GM23338 (cell line): Measurements from ENCODE around the gene ZBTB3. TPM values are rescaled to one million over a fixed set of nuclear protein-coding genes. Genes with fewer than 3 reads are reported as not detected.

Source experiments
- ATAC-seq: fragments of 200-7000 bp; cut with Tn5 transposase; 3 replicates; pipeline ENCODE4 v1.9.1; 2020
- DNase-seq: peaks from one replicate; pipeline ENCODE4 v3.0.0-alpha.2; 2015; ENCODE audit warnings: low spot score
- H2AFZ ChIP-seq: fragments of 200-600 bp; sonication (generic); 2 replicates; pipeline ENCODE4 v1.8.0; 2016; ENCODE audit warnings: antibody characterized with exemption, mild to moderate bottlenecking, moderate library complexity
- H3F3A ChIP-seq: fragments of 200-600 bp; sonication (generic); replicated peaks from 2 replicates; pipeline ENCODE4 v1.8.0; 2017; ENCODE audit warnings: antibody characterized with exemption, mixed run types, low read depth
- H3K27ac ChIP-seq: fragments of 200-600 bp; sonication (generic); 2 replicates; pipeline ENCODE4 v1.6.1; 2016; ENCODE audit warnings: low read depth
- H3K27me3 ChIP-seq: fragments of 200-600 bp; sonication (generic); 2 replicates; pipeline ENCODE4 v1.8.0; 2016; ENCODE audit warnings: mild to moderate bottlenecking, mixed run types, moderate library complexity; ENCODE audit not compliant: insufficient read depth
- H3K36me3 ChIP-seq: fragments of 200-600 bp; sonication (generic); 2 replicates; pipeline ENCODE4 v1.8.0; 2016; ENCODE audit warnings: mild to moderate bottlenecking; ENCODE audit not compliant: insufficient read depth
- H3K4me1 ChIP-seq: fragments of 200-600 bp; sonication (generic); 2 replicates; pipeline ENCODE4 v1.8.0; 2016; ENCODE audit warnings: mild to moderate bottlenecking, moderate library complexity; ENCODE audit not compliant: insufficient read depth
- H3K4me2 ChIP-seq: fragments of 200-600 bp; sonication (generic); 2 replicates; pipeline ENCODE4 v1.7.1; 2017; ENCODE audit warnings: mixed run types
- H3K4me3 ChIP-seq: fragments of 200-600 bp; sonication (generic); 2 replicates; pipeline ENCODE4 v1.6.1; 2016; ENCODE audit warnings: mixed run types
- H3K79me2 ChIP-seq: fragments of 200-600 bp; sonication (generic); replicated peaks from 2 replicates; pipeline ENCODE4 v1.8.0; 2017; ENCODE audit warnings: mild to moderate bottlenecking; ENCODE audit not compliant: insufficient read depth
- H3K9me2 ChIP-seq: fragments of 200-600 bp; sonication (generic); 2 replicates; pipeline ENCODE4 v1.8.0; 2017; ENCODE audit not compliant: insufficient read depth
- H4K20me1 ChIP-seq: fragments of 200-600 bp; sonication (generic); replicated peaks from 2 replicates; pipeline ENCODE4 v1.8.0; 2017; ENCODE audit warnings: mild to moderate bottlenecking; ENCODE audit not compliant: insufficient read depth
- H3K27ac Mint-ChIP-seq: 2 replicates; pipeline ENCODE4 v1.8.0; 2020; ENCODE audit warnings: inconsistent platforms, mild to moderate bottlenecking, moderate library complexity, mixed read lengths
- H3K27me3 Mint-ChIP-seq: 3 replicates; pipeline ENCODE4 v1.8.0; 2022; ENCODE audit warnings: low read depth, mild to moderate bottlenecking, moderate library complexity, mixed read lengths, inconsistent platforms; ENCODE audit not compliant: insufficient read depth, poor library complexity
- H3K36me3 Mint-ChIP-seq: 3 replicates; pipeline ENCODE4 v1.8.0; 2021; ENCODE audit warnings: low read depth, mild to moderate bottlenecking, inconsistent platforms, moderate library complexity, mixed read lengths
- H3K4me1 Mint-ChIP-seq: 3 replicates; pipeline ENCODE4 v1.8.0; 2020; ENCODE audit warnings: mild to moderate bottlenecking, inconsistent platforms, mixed read lengths
- H3K4me3 Mint-ChIP-seq: 3 replicates; pipeline ENCODE4 v1.8.0; 2021; ENCODE audit warnings: moderate library complexity, mild to moderate bottlenecking, inconsistent platforms, mixed read lengths
- H3K9me3 Mint-ChIP-seq: 3 replicates; pipeline ENCODE4 v1.8.0; 2020; ENCODE audit warnings: moderate library complexity, mild to moderate bottlenecking, inconsistent platforms, mixed read lengths
- EZH2 ChIP-seq: fragments of 200-600 bp; sonication (generic); IDR thresholded peaks from one replicate; pipeline ENCODE4 v1.8.0; 2017; ENCODE audit warnings: antibody characterized with exemption, mild to moderate bottlenecking, low read depth; ENCODE audit not compliant: unreplicated experiment
- EZH2phosphoT487 ChIP-seq: fragments of 200-600 bp; sonication (generic); IDR thresholded peaks from one replicate; pipeline ENCODE4 v1.8.1; 2018; ENCODE audit warnings: antibody characterized with exemption; ENCODE audit not compliant: unreplicated experiment
- JUNB ChIP-seq: IDR thresholded peaks from one replicate; pipeline ENCODE4 v1.6.1; 2016; ENCODE audit warnings: antibody characterized with exemption; ENCODE audit not compliant: unreplicated experiment
- NANOG ChIP-seq: IDR thresholded peaks from 2 replicates; pipeline ENCODE4 v1.6.1; 2016; ENCODE audit warnings: antibody characterized with exemption, borderline replicate concordance
- REST ChIP-seq: IDR thresholded peaks from one replicate; pipeline ENCODE4 v1.6.1; 2018; ENCODE audit warnings: antibody characterized with exemption; ENCODE audit not compliant: unreplicated experiment
- STAT1 ChIP-seq: IDR thresholded peaks from one replicate; pipeline ENCODE4 v1.6.1; 2016; ENCODE audit warnings: antibody characterized with exemption; ENCODE audit not compliant: unreplicated experiment
- ZNF331 ChIP-seq: fragments of 250-450 bp; sonication (Bioruptor Pico); IDR thresholded peaks from 2 replicates; pipeline ENCODE4 v1.5.0; 2020; ENCODE audit warnings: low read depth, mild to moderate bottlenecking, moderate library complexity
- polyA plus RNA-seq: library from polyadenylated mRNA; unstranded; fragments of >200 nt; fragmentation: Nextera tagmentation; extraction: Ambion mirVana; gene quantifications from 2 replicates; pipeline ENCODE4 v1.2.1, GENCODE V29; 2016
- total RNA-seq: library from RNA; depleted of rRNA; stranded (reverse); fragments of >200 nt; shearing (Covaris generic); gene quantifications from 2 replicates; pipeline ENCODE4 v1.2.3, GENCODE V29; 2014
- TF ChIP-seq, protein P1 (sequence below), 2 experiments: fragments of 200-600 bp in 1 of 2; sonication (generic) in 1 of 2; conservative IDR thresholded peaks; 2 replicates each; pipeline versions ENCODE4 v1.5.1 to v1.6.1; 2016 to 2017; ENCODE audit warnings: antibody characterized with exemption in 2 of 2, low read depth in 2 of 2, mild to moderate bottlenecking in 2 of 2, moderate library complexity in 1 of 2
- TF ChIP-seq, protein P2 (sequence below): fragments of 250-450 bp; sonication (Bioruptor Pico); IDR thresholded peaks from 2 replicates; pipeline ENCODE4 v1.5.0; 2020; ENCODE audit warnings: mild to moderate bottlenecking, moderate library complexity

The ZBTB3 gene
- total and polyA plus RNA-seq, 2 experiments from 2014 or later: 47.8 to 82.6 TPM

- TF ChIP-seq REST (no peak), EZH2 (no peak), NANOG (no peak), STAT1 (no peak)
- TF ChIP-seq, protein P1, sequence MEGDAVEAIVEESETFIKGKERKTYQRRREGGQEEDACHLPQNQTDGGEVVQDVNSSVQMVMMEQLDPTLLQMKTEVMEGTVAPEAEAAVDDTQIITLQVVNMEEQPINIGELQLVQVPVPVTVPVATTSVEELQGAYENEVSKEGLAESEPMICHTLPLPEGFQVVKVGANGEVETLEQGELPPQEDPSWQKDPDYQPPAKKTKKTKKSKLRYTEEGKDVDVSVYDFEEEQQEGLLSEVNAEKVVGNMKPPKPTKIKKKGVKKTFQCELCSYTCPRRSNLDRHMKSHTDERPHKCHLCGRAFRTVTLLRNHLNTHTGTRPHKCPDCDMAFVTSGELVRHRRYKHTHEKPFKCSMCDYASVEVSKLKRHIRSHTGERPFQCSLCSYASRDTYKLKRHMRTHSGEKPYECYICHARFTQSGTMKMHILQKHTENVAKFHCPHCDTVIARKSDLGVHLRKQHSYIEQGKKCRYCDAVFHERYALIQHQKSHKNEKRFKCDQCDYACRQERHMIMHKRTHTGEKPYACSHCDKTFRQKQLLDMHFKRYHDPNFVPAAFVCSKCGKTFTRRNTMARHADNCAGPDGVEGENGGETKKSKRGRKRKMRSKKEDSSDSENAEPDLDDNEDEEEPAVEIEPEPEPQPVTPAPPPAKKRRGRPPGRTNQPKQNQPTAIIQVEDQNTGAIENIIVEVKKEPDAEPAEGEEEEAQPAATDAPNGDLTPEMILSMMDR (conservative IDR thresholded peaks at IDR 0.05; ENCODE audit: low read depth in 2 of 2): no peak
Observed at GRCh38 chr11:62747475-62748160, 6.3 kb downstream of the ZBTB3 start (continued).

DNA sequence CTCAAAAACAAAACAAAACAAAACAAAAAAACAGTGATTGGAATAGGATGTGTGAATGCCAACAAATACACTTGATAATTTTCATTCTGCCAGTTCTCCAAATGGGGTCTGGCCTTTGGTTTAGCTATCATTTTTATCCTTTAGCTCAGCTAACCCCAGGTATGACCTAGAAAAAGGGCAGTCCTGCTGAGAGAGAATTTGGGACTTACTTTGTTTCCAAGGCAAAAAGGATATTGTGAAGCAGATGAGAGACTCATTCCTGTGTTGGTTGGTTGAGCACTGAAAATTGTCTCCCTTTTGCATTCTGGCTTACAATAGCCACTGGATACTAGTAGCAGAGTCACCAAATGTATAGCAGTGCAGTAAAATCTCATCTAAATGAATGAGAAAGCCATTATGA, 16.8 kb downstream of the ZBTB3 start:
- Histone ChIP-seq H4K20me1 (peaks cover 6% of the 10 kb centered on the region), H3K27ac (peak overlapping the region; percentile 20; the same call in 1 of the 2 replicates), H3F3A (peaks cover 13% of the 10 kb centered on the region; the same call in 1 of the 2 replicates), H3K4me2 (no peak overlapping the region), H3K4me1 (no peaks in the 10 kb centered on the region), H3K36me3 (peaks cover 19% of the 10 kb centered on the region), H3K79me2 (0 out of 2 replicates have a peak, but pooled peaks cover 7% of the 10 kb centered on the region), H3K4me3 (no peak overlapping the region), H2AFZ (no peak overlapping the region), H3K27me3 (no peaks in the 10 kb centered on the region), H3K9me2 (no peaks in the 10 kb centered on the region)
- H3K36me3 Mint-ChIP-seq: peaks cover 40% of the 10 kb centered on the region
- no peak overlapping the region for H3K4me3 Mint-ChIP-seq
- no peak overlapping the region for H3K27ac Mint-ChIP-seq
- ATAC-seq: no peak
- peaks cover 9% of the 10 kb centered on the region for H3K27me3 Mint-ChIP-seq
- no peaks in the 10 kb centered on the region for H3K4me1 Mint-ChIP-seq
- H3K9me3 Mint-ChIP-seq: no peaks in the 10 kb centered on the region
- DNase-seq: no peak
- TF ChIP-seq ZNF331 (CRISPR knock-in tag) (no peak), JUNB (no peak), EZH2phosphoT487 (no peak), NANOG (no peak)
- TF ChIP-seq, protein P2, sequence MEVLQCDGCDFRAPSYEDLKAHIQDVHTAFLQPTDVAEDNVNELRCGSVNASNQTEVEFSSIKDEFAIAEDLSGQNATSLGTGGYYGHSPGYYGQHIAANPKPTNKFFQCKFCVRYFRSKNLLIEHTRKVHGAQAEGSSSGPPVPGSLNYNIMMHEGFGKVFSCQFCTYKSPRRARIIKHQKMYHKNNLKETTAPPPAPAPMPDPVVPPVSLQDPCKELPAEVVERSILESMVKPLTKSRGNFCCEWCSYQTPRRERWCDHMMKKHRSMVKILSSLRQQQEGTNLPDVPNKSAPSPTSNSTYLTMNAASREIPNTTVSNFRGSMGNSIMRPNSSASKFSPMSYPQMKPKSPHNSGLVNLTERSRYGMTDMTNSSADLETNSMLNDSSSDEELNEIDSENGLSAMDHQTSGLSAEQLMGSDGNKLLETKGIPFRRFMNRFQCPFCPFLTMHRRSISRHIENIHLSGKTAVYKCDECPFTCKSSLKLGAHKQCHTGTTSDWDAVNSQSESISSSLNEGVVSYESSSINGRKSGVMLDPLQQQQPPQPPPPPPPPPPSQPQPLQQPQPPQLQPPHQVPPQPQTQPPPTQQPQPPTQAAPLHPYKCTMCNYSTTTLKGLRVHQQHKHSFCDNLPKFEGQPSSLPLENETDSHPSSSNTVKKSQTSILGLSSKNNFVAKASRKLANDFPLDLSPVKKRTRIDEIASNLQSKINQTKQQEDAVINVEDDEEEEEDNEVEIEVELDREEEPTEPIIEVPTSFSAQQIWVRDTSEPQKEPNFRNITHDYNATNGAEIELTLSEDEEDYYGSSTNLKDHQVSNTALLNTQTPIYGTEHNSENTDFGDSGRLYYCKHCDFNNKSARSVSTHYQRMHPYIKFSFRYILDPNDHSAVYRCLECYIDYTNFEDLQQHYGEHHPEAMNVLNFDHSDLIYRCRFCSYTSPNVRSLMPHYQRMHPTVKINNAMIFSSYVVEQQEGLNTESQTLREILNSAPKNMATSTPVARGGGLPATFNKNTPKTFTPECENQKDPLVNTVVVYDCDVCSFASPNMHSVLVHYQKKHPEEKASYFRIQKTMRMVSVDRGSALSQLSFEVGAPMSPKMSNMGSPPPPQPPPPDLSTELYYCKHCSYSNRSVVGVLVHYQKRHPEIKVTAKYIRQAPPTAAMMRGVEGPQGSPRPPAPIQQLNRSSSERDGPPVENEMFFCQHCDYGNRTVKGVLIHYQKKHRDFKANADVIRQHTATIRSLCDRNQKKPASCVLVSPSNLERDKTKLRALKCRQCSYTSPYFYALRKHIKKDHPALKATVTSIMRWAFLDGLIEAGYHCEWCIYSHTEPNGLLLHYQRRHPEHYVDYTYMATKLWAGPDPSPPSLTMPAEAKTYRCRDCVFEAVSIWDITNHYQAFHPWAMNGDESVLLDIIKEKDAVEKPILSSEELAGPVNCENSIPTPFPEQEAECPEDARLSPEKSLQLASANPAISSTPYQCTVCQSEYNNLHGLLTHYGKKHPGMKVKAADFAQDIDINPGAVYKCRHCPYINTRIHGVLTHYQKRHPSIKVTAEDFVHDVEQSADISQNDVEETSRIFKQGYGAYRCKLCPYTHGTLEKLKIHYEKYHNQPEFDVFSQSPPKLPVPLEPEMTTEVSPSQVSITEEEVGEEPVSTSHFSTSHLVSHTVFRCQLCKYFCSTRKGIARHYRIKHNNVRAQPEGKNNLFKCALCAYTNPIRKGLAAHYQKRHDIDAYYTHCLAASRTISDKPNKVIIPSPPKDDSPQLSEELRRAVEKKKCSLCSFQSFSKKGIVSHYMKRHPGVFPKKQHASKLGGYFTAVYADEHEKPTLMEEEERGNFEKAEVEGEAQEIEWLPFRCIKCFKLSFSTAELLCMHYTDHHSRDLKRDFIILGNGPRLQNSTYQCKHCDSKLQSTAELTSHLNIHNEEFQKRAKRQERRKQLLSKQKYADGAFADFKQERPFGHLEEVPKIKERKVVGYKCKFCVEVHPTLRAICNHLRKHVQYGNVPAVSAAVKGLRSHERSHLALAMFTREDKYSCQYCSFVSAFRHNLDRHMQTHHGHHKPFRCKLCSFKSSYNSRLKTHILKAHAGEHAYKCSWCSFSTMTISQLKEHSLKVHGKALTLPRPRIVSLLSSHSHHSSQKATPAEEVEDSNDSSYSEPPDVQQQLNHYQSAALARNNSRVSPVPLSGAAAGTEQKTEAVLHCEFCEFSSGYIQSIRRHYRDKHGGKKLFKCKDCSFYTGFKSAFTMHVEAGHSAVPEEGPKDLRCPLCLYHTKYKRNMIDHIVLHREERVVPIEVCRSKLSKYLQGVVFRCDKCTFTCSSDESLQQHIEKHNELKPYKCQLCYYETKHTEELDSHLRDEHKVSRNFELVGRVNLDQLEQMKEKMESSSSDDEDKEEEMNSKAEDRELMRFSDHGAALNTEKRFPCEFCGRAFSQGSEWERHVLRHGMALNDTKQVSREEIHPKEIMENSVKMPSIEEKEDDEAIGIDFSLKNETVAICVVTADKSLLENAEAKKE (CRISPR knock-in tag): no peak
